Measurements from ENCODE around the gene DCT. TPM values are rescaled to one million over a fixed set of nuclear protein-coding genes. Genes with fewer than 3 reads are reported as not detected.
"Not testable (repeated sequence)": the region's sequence is repeated elsewhere in the genome, so short reads cannot be mapped to it uniquely, and the experiment has no call there.

The DCT gene
- total and polyA plus RNA-seq, 4 donors = 0.02 to 1.1 (median 0.18) TPM

DNA sequence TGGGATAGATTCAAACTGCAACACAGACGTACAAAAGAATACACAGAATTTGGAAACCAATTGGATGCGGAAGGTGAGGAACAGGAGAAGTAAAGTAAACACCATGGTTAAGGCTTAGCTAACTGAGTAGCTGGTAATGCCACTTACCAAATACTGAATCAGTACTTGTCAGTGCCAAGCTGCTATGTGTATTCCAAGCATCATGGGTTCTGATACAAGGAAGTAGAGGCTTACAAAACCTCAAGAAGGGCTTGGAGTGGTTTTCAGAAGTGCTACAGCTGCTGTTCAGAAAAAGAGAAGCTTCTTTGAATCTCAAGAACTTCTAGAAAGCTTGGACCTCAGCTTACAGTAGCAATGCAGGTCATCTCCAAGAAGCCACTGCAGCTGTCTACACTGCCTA lies 35.9 kb upstream of the DCT start:
- Histone ChIP-seq H3K36me3 (ENCODE audit: control insufficient read depth in 4 of 4, insufficient read depth in 4 of 4, low read length in 4 of 4) (no peaks in the 10 kb centered on the region), H3K4me3 (no peak overlapping the region), H3K9me3 (ENCODE audit: control insufficient read depth in 4 of 4, insufficient read depth in 3 of 4, low read length in 3 of 4) (no peaks in the 10 kb centered on the region), H3K27ac (ENCODE audit: low read depth in 1 of 2, low read length in 1 of 2) (no peak overlapping the region), H3K9ac (ENCODE audit: insufficient read depth in 1 of 2, low read length in 2 of 2) (no peak overlapping the region), H3K27me3 (ENCODE audit: control insufficient read depth in 3 of 3, insufficient read depth in 3 of 3, low read length in 2 of 3) (no peaks in the 10 kb centered on the region), H3K4me1 (ENCODE audit: control insufficient read depth in 5 of 5, insufficient read depth in 5 of 5, low read length in 5 of 5) (no peaks in the 10 kb centered on the region)
- 53 to 59% methylated on average over 2 of the region's 2 CpGs for WGBS, 2 donors
- ATAC-seq (ENCODE audit: insufficient read depth, low FRiP score) (no peak), DNase-seq (no peak)
- TF ChIP-seq, protein P1, sequence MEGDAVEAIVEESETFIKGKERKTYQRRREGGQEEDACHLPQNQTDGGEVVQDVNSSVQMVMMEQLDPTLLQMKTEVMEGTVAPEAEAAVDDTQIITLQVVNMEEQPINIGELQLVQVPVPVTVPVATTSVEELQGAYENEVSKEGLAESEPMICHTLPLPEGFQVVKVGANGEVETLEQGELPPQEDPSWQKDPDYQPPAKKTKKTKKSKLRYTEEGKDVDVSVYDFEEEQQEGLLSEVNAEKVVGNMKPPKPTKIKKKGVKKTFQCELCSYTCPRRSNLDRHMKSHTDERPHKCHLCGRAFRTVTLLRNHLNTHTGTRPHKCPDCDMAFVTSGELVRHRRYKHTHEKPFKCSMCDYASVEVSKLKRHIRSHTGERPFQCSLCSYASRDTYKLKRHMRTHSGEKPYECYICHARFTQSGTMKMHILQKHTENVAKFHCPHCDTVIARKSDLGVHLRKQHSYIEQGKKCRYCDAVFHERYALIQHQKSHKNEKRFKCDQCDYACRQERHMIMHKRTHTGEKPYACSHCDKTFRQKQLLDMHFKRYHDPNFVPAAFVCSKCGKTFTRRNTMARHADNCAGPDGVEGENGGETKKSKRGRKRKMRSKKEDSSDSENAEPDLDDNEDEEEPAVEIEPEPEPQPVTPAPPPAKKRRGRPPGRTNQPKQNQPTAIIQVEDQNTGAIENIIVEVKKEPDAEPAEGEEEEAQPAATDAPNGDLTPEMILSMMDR (IDR thresholded peaks at IDR 0.05; ENCODE audit: control extremely low read depth, extremely low read depth) = no peak

DNA sequence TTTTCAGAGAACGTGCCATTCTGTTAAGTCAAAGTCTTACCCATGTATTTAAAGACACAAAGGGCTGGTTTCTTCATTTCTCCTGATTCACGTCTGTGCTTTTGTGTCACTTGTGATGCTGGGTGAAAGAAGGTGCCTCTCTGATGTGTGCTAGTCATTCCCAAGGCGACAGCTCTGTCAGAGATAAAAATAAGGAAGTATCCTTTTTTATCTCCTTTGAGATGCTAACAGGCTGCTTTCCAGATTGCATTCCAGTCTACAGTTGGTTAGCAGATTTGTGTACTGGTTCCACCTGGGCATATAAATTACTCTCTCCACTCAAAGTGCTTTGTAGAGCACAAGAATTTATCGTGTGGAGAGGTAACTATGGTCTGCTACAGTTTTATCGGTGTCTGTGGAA lies 33.5 kb upstream of the DCT start:
- DNase-seq (no peak), ATAC-seq (ENCODE audit: insufficient read depth, low FRiP score) (no peak)
- TF ChIP-seq, protein P1 (IDR thresholded peaks at IDR 0.05; ENCODE audit: control extremely low read depth, extremely low read depth) = no peak
- no peak overlapping the region for H3K9ac ChIP-seq (ENCODE audit: insufficient read depth in 1 of 2, low read length in 2 of 2)
- H3K4me1 ChIP-seq (ENCODE audit: control insufficient read depth in 5 of 5, insufficient read depth in 5 of 5, low read length in 5 of 5) = no peaks in the 10 kb centered on the region
- no peaks in the 10 kb centered on the region for H3K27me3 ChIP-seq (ENCODE audit: control insufficient read depth in 3 of 3, insufficient read depth in 3 of 3, low read length in 2 of 3)
- no peak overlapping the region for H3K27ac ChIP-seq (ENCODE audit: low read depth in 1 of 2, low read length in 1 of 2)
- WGBS, 2 donors = 72 to 74% methylated on average over 5 of the region's 5 CpGs
- no peak overlapping the region for H3K4me3 ChIP-seq
- no peaks in the 10 kb centered on the region for H3K36me3 ChIP-seq (ENCODE audit: control insufficient read depth in 4 of 4, insufficient read depth in 4 of 4, low read length in 4 of 4)
- no peaks in the 10 kb centered on the region for H3K9me3 ChIP-seq (ENCODE audit: control insufficient read depth in 4 of 4, insufficient read depth in 3 of 4, low read length in 3 of 4)

DNA sequence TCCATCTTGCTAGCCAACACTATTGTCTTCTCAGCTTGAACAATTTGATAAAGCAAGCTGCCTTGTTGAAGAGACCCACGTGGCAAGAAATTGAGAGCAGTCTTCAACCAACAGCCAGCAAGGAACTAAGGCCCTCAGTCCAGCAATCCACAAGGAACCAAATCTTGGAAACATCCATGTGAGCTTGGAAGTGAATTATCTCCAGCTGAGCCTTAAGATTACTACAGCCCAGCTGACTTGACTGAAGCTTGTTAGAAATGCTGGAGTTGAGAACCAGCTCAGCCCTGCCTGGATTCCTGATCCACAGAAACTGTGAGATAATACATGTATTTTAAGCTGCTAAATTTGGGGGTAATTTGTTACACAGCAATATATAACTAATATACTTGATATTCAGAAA lies 26.2 kb upstream of the DCT start:
- no peaks in the 10 kb centered on the region for H3K27me3 ChIP-seq (ENCODE audit: control insufficient read depth in 3 of 3, insufficient read depth in 3 of 3, low read length in 2 of 3)
- H3K9ac ChIP-seq (ENCODE audit: insufficient read depth in 1 of 2, low read length in 2 of 2) = no peak overlapping the region
- TF ChIP-seq, protein P1 (IDR thresholded peaks at IDR 0.05; ENCODE audit: control extremely low read depth, extremely low read depth) = no peak
- peaks cover 0 to 7% (median 0%) of the 10 kb centered on the region in 5 donors for H3K4me1 ChIP-seq (ENCODE audit: control insufficient read depth in 5 of 5, insufficient read depth in 5 of 5, low read length in 5 of 5)
- H3K9me3 ChIP-seq (ENCODE audit: control insufficient read depth in 4 of 4, insufficient read depth in 3 of 4, low read length in 3 of 4) = no peaks in the 10 kb centered on the region
- H3K27ac ChIP-seq (ENCODE audit: low read depth in 1 of 2, low read length in 1 of 2) = no peak overlapping the region
- no peak overlapping the region for H3K4me3 ChIP-seq
- DNase-seq (no peak), ATAC-seq (ENCODE audit: insufficient read depth, low FRiP score) (no peak)
- 74 to 86% methylated on average over 1 of the region's 1 CpG for WGBS, 2 donors
- H3K36me3 ChIP-seq (ENCODE audit: control insufficient read depth in 4 of 4, insufficient read depth in 4 of 4, low read length in 4 of 4) = no peaks in the 10 kb centered on the region

DNA sequence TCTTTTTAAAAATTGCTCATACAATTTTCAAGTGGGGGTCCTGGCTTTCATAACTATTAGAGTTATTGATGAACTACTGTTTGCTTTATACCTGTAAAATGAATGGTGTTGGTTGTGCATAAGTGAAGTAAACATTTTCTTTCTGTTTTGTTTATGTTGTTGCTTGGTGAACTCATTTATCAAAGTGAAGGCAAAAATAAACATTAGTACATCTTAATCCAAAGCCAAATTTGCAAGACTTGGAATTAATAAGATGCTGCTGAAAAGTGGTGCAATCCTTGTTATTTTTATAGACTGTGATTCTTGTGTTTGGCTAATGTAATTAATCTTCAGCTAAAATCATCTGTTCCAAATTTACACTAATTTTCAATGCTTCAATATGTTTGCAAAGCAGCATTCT lies 24.4 kb upstream of the DCT start:
- H3K27ac ChIP-seq (ENCODE audit: low read depth in 1 of 2, low read length in 1 of 2) = no peak overlapping the region
- DNase-seq (peak in 2 of 3 donors; percentile 59 to 66), ATAC-seq (ENCODE audit: insufficient read depth, low FRiP score) (no peak)
- H3K9ac ChIP-seq (ENCODE audit: insufficient read depth in 1 of 2, low read length in 2 of 2) = no peak overlapping the region
- peaks cover 0 to 7% (median 0%) of the 10 kb centered on the region in 5 donors for H3K4me1 ChIP-seq (ENCODE audit: control insufficient read depth in 5 of 5, insufficient read depth in 5 of 5, low read length in 5 of 5)
- TF ChIP-seq, protein P1 (IDR thresholded peaks at IDR 0.05; ENCODE audit: control extremely low read depth, extremely low read depth) = no peak
- H3K4me3 ChIP-seq = no peak overlapping the region
- H3K36me3 ChIP-seq (ENCODE audit: control insufficient read depth in 4 of 4, insufficient read depth in 4 of 4, low read length in 4 of 4) = no peaks in the 10 kb centered on the region
- H3K27me3 ChIP-seq (ENCODE audit: control insufficient read depth in 3 of 3, insufficient read depth in 3 of 3, low read length in 2 of 3) = no peaks in the 10 kb centered on the region
- no peaks in the 10 kb centered on the region for H3K9me3 ChIP-seq (ENCODE audit: control insufficient read depth in 4 of 4, insufficient read depth in 3 of 4, low read length in 3 of 4)

DNA sequence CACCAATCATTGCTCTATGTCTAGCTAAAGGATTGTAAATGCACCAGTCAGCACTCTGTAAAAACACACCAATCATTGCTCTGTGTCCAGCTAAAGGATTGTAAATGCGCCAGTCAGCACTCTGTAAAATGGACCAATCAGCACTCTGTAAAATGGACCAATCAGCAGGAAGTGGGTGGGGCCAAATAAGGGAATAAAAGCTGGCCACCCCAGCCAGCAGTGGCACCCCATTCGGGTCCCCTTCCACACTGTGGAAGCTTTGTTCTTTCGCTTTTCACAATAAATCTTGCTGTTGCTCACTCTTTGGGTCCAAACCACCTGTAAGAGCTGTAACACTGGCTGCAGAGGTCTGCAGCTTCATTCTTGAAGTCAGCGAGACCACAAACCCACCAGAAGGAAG lies 19.3 kb upstream of the DCT start:
- H3K27me3 ChIP-seq (ENCODE audit: control insufficient read depth in 3 of 3, insufficient read depth in 3 of 3, low read length in 2 of 3); H3K36me3 ChIP-seq (ENCODE audit: control insufficient read depth in 4 of 4, insufficient read depth in 4 of 4, low read length in 4 of 4); H3K4me1 ChIP-seq (ENCODE audit: control insufficient read depth in 5 of 5, insufficient read depth in 5 of 5, low read length in 5 of 5); H3K9me3 ChIP-seq (ENCODE audit: control insufficient read depth in 4 of 4, insufficient read depth in 3 of 4, low read length in 3 of 4); DNase-seq; H3K27ac ChIP-seq (ENCODE audit: low read depth in 1 of 2, low read length in 1 of 2); H3K4me3 ChIP-seq; ATAC-seq (ENCODE audit: insufficient read depth, low FRiP score); H3K9ac ChIP-seq (ENCODE audit: insufficient read depth in 1 of 2, low read length in 2 of 2): not testable (repeated sequence)
- WGBS, 2 donors = 95 to 96% methylated on average over 4 of the region's 4 CpGs

All from lung (tissue), 12 donors.